HEK293 (cell line): ENCODE data around the gene CDK9.

Experiments used
- CTCF ChIP-seq: fragments of 450-650 bp; formaldehyde crosslinking; IDR thresholded peaks from 2 replicates; pipeline ENCODE4 v1.5.1; 2016; ENCODE audit warnings: missing biosample characterization, missing genetic modification characterization
- KLF1 ChIP-seq: fragments of 450-650 bp; formaldehyde crosslinking; IDR thresholded peaks from 2 replicates; pipeline ENCODE4 v1.5.1; 2016; ENCODE audit warnings: missing biosample characterization, missing genetic modification characterization
- KLF16 ChIP-seq: fragments of 450-650 bp; formaldehyde crosslinking; IDR thresholded peaks from 2 replicates; pipeline ENCODE4 v1.5.1; 2017; ENCODE audit warnings: missing biosample characterization, missing genetic modification characterization
- YY1 ChIP-seq: fragments of 450-650 bp; formaldehyde crosslinking; IDR thresholded peaks from 2 replicates; pipeline ENCODE4 v1.5.1; 2018; ENCODE audit warnings: missing biosample characterization, missing genetic modification characterization
- ZBTB49 ChIP-seq: fragments of 450-650 bp; formaldehyde crosslinking; IDR thresholded peaks from 2 replicates; pipeline ENCODE4 v1.5.1; 2016; ENCODE audit warnings: missing biosample characterization, missing genetic modification characterization, low read depth
- ZIC2 ChIP-seq: fragments of 450-650 bp; formaldehyde crosslinking; IDR thresholded peaks from 2 replicates; pipeline ENCODE4 v1.5.1; 2016; ENCODE audit warnings: missing biosample characterization, missing genetic modification characterization
- ZNF114 ChIP-seq: fragments of 450-650 bp; formaldehyde crosslinking; IDR thresholded peaks from 2 replicates; pipeline ENCODE4 v1.5.0; 2017; ENCODE audit warnings: missing biosample characterization, missing genetic modification characterization
- ZNF140 ChIP-seq: fragments of 450-650 bp; formaldehyde crosslinking; IDR thresholded peaks from 2 replicates; pipeline ENCODE4 v1.5.1; 2016; ENCODE audit warnings: missing biosample characterization, missing genetic modification characterization
- ZNF24 ChIP-seq: fragments of 450-650 bp; formaldehyde crosslinking; IDR thresholded peaks from 2 replicates; pipeline ENCODE4 v1.5.1; 2016; ENCODE audit warnings: missing biosample characterization, missing genetic modification characterization
- ZNF274 ChIP-seq, 2 experiments: fragments of 200-500 bp in 1 of 2; fragments of 450-650 bp in 1 of 2; sonication (Bioruptor generic) in 1 of 2; formaldehyde crosslinking in 1 of 2; IDR thresholded peaks; 2 replicates each; pipeline versions ENCODE4 v1.5.1 to v1.6.1; 2014 to 2016; ENCODE audit warnings: borderline replicate concordance in 1 of 2, inconsistent platforms in 1 of 2, low read length in 1 of 2, missing biosample characterization in 1 of 2, missing genetic modification characterization in 1 of 2
- ZNF670 ChIP-seq: fragments of 450-650 bp; formaldehyde crosslinking; IDR thresholded peaks from 2 replicates; pipeline ENCODE4 v1.5.1; 2016; ENCODE audit warnings: missing biosample characterization, missing genetic modification characterization, low read depth
- ZNF837 ChIP-seq: fragments of 450-650 bp; formaldehyde crosslinking; IDR thresholded peaks from 2 replicates; pipeline ENCODE4 v1.5.1; 2016; ENCODE audit warnings: missing biosample characterization, missing genetic modification characterization

GRCh38 chr9:127772603-127773002 lies 13.2 kb upstream of the CDK9 start:
- TF ChIP-seq CTCF (no peak), KLF16 (no peak), YY1 (no peak), ZNF670 (tag by site-specific recombination) (no peak), ZIC2 (no peak), ZNF837 (tag by site-specific recombination) (no peak), ZBTB49 (tag by site-specific recombination) (no peak), ZNF114 (tag by site-specific recombination) (no peak), ZNF24 (no peak), ZNF140 (tag by site-specific recombination) (no peak), ZNF274 (IDR thresholded peaks at IDR 0.05; ENCODE audit: low read length) (no peak), ZNF274 (tag by site-specific recombination; IDR thresholded peaks at IDR 0.05; ENCODE audit: borderline replicate concordance) (no peak), KLF1 (no peak)
